Activated CD8-positive, alpha-beta memory T cell treated with anti-CD3 and anti-CD28 coated beads for 36 hours (primary cell): ENCODE measurements around the gene NHLRC4. TPM values are rescaled to one million over a fixed set of nuclear protein-coding genes. Genes with fewer than 3 reads are reported as not detected.

ENCODE experiments used
- CTCF ChIA-PET: fragments of 350-600 bp; sonication (Branson Sonifier 250); formaldehyde crosslinking; loops from one replicate; lab custom pipeline; 2021; ENCODE audit warnings: antibody characterized with exemption; lab: Charles Lee
- POLR2A ChIA-PET: fragments of 350-600 bp; sonication (Branson Sonifier 250); formaldehyde crosslinking; loops from one replicate; lab custom pipeline; 2021; ENCODE audit warnings: antibody characterized with exemption; lab: Charles Lee
- total RNA-seq, 2 experiments: library from RNA; stranded (reverse); gene quantifications; one replicate each; pipeline ENCODE4 v1.2.3, GENCODE V29; 2021

The NHLRC4 gene
- total RNA-seq: under 1 TPM; 0.25 to 0.27 TPM

- ChIA-PET POLR2A (interaction anchor here (0.6 to 1.5 kb wide), 3 partner anchors 18 to 344 kb away, joined by 3 to 9 read pairs (median 5); no protein-coding TSS in a partner anchor), CTCF (interaction anchor here (0.6 to 0.7 kb wide), 2 partner anchors 10 to 30 kb away, joined by 3 to 6 read pairs; no protein-coding TSS in a partner anchor)
Measured at GRCh38 chr16:566475-567372, at the start of gene NHLRC4. NHLRC4 (plus strand) TSS chr16:567005; CDS start chr16:568048, 1,043 bp downstream.

GRCh38 chr16:518858-519257 is 47.9 kb upstream of the NHLRC4 start:
- CTCF ChIA-PET: interaction anchor here (0.9 kb wide), 1 partner anchor 64 kb away, joined by 3 read pairs; no protein-coding TSS in a partner anchor
- POLR2A ChIA-PET: no interaction called here

- POLR2A ChIA-PET: no interaction called here
- CTCF ChIA-PET: interaction anchor here (0.9 kb wide), 1 partner anchor 64 kb away, joined by 3 read pairs; no protein-coding TSS in a partner anchor
Measured at GRCh38 chr16:519425-519824, 47.4 kb upstream of the NHLRC4 start.

DNA sequence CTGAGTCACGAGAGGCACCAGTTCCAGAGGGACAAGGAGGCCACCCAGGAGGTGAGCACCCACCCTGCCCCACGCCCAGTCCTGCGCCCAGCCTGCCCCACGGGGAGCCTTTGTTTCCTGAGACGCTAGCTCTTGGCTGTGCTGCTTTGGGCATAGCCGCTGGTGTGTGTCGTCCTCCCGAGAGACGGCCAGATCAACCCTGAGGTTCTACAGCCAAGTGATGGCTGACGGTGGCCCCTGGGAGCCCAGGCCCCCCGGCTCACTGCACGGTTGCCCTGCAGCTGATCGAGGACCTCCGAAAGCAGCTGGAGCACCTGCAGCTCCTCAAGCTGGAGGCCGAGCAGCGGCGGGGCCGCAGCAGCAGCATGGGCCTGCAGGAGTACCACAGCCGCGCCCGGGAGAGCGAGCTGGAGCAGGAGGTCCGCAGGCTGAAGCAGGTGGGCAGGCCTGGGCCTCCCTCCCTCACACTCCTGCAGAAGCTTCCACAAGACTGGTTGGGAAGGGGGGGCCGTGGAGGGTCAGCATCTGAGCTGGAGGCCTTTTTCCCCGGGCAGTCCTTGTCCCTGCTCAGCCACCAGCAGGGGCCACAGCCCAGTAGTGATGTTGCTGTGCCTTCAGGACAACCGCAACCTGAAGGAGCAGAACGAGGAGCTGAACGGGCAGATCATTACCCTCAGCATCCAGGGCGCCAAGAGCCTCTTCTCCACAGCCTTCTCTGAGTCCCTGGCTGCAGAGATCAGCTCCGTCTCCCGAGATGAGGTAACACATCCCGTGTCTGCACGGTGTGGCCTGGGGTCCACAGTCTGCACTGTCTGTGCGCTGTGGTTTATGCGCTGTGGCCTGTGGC is 46.7 kb upstream of the NHLRC4 start:
- CTCF ChIA-PET: interaction anchor here (0.9 kb wide), 1 partner anchor 65 kb away, joined by 3 read pairs; no protein-coding TSS in a partner anchor
- POLR2A ChIA-PET: no interaction called here

GRCh38 chr16:520847-521246 is 46.0 kb upstream of the NHLRC4 start:
- POLR2A ChIA-PET: no interaction called here
- CTCF ChIA-PET: no interaction called here

DNA sequence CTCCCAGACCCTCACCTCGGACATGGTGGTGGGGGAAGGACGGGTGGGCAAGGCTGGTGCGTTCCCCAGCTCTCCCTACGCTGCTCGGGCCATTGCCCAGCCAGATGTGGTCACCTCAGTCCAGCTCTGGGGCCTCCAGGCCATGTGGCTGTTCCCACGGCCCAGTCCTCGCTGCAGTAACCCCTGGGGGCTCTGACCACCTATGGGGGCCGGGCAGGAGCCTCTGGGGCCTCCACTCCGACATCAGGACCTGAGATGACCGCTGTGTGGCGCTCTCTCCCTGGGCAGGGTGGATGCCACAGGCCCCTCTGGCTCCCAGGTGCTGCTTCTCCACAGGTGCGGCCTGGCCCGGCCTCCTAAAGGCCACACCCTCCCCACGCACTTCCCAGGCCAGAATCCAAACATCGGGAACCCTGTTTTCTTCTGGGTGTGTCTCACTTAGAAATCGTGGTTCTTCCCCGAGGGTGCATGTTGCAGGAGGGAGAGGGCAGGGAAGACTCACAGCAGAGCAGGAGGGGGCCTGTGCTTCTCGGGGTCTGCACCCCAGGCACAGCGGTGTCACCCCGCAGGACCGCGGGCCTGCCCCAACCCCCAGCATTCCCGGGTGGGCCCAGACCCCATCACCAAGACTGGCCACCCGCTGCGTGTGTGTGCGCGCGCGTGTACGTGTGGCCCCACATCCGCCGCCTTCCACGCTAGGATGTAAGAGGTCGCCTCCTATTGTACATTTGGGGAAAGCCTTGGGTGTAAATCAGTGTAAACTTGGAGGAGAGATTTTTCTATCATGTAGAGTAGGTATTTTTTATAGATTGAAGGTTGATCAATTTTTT is 45.2 kb upstream of the NHLRC4 start:
- ChIA-PET POLR2A (no interaction called here), CTCF (no interaction called here)

GRCh38 chr16:522320-523096 is 44.3 kb upstream of the NHLRC4 start:
- CTCF ChIA-PET: no interaction called here
- POLR2A ChIA-PET: interaction anchor here (1.1 kb wide), 1 partner anchor 66 kb away, joined by 5 read pairs; no protein-coding TSS in a partner anchor

- CTCF ChIA-PET: no interaction called here
Measured at GRCh38 chr16:523097-523741, 43.6 kb upstream of the NHLRC4 start.

GRCh38 chr16:524274-525040 is 42.3 kb upstream of the NHLRC4 start:
- ChIA-PET CTCF (interaction anchor here (1.0 kb wide), 1 partner anchor 13 kb away, joined by 4 read pairs; no protein-coding TSS in a partner anchor), POLR2A (no interaction called here)

More at GRCh38 chr16:523097-523741, 43.6 kb upstream of the NHLRC4 start:
- POLR2A ChIA-PET: interaction anchor here (1.1 kb wide), 1 partner anchor 66 kb away, joined by 5 read pairs; no protein-coding TSS in a partner anchor

DNA sequence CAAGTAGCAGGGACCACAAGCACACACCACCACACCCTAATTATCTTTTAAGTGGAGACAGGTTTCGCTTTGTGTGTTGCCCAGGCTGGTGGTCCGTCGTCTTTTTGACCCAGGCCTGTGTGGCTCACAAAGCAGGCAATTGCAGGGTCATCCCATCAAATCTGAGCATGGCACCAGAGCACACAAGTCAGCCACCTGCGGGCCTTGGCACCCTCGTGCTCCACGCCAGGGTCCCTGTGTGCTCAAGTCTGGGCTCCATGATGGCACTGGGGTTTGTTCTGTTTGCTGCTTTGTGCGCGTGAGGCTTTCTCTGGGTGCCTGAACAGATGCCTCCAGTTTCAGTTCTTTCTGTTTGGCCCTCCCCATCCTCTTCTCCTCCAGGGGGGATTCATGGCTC is 41.7 kb upstream of the NHLRC4 start:
- ChIA-PET CTCF (interaction anchor here (1.0 to 1.3 kb wide), 4 partner anchors 13 to 133 kb away, joined by 3 to 4 read pairs (median 4); partner anchors contain the start of genes DECR2 and RAB11FIP3), POLR2A (interaction anchor here (1.2 kb wide), 1 partner anchor 124 kb away, joined by 3 read pairs; no protein-coding TSS in a partner anchor)

DNA sequence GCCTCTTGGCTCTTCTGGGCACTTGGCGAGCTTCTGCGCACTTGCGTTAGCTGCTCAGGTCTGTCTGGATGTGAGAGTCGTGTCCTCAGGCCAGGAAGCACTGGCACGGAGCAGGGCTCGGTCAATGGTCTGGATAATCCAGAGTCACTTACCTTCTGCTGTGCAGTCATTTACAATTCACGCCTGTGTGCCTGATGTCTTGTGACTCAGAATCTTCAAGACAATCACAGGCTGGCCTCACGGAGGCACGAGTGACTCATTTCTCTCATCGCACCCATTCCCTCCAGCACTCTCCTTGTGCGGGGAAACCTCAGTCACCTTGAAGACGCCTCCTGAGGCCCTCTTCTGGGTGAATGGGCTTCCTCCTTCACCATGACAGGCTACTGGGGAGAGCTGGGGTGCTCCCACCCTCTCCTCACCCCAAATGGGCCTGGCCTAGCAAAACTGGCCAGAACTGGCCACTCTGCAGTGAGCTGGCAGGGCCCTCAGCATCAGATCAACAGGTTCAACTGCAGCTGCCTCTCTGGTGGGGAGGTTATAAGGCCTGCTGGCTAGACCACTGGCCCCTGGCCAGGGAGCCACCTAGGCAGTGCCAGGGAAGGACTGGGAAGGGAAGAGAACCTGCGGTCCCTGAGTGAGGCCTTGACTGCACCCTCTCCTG is 41.2 kb upstream of the NHLRC4 start:
- POLR2A ChIA-PET: interaction anchor here (0.7 to 1.2 kb wide), 3 partner anchors 125 to 685 kb away, joined by 3 read pairs; no protein-coding TSS in a partner anchor
- CTCF ChIA-PET: interaction anchor here (1.0 to 1.3 kb wide), 4 partner anchors 14 to 134 kb away, joined by 3 to 4 read pairs (median 4); partner anchors contain the start of genes DECR2 and RAB11FIP3

GRCh38 chr16:526181-527014 is 40.4 kb upstream of the NHLRC4 start:
- ChIA-PET CTCF (interaction anchor here (0.9 to 1.7 kb wide), 6 partner anchors 42 to 135 kb away, joined by 3 to 4 read pairs (median 3); partner anchors contain the start of genes DECR2 and RAB11FIP3), POLR2A (interaction anchor here (0.5 to 1.2 kb wide), 7 partner anchors 25 to 684 kb away, joined by 3 to 5 read pairs (median 3); no protein-coding TSS in a partner anchor)

DNA sequence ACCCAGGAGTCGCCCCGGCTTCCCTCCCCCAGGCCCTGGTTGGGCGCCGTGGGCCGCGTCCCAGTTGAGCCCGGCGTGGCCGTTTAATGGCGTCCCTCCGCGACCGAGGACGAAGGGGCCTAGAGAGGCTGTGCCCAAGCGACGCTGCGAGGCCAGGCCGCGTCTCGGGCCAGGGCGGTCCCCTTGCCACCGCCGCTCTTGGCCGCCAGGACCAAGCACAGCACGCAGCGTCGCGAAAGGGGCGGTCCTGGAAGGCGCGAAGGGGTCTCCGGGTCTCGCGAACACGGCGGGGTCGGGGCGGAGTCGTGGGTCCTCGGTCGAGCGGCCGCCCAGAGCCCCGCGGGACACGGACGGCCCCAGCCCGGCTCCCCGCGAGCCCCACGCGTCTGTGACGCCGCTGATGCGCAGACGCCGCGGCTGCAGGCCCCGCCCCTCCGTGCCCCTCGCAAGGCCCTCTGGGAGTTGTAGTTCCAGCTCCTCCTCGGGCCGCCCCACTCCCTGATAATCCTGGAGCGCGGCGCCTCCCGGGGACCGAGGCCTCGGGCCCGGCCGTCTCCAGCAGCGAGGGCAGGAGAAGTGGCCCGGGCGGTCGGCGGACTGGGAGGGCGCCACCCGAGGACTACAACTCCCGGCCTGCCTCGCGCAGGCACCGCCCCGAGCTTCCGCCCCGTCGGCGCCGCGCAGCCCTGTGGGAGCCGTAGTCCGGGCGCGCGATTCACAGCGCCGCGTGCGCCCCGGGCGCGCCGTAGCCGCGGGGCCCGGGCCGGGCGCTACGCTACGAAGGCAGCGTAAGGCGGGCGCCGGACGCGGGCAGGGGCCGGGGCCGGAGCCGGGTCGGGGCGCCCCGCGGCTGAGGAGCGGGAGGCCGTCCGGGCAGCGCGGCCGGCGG is 39.5 kb upstream of the NHLRC4 start, which contains the start of gene CAPN15:
TSS of gene CAPN15 (plus strand) at position 698 of the 889 bp plus-strand sequence. CDS start 19,127 bp downstream, outside the sequence.
- CTCF ChIA-PET: interaction anchor here (0.9 to 1.7 kb wide), 3 partner anchors 41 to 102 kb away, joined by 3 to 4 read pairs (median 3); partner anchors contain the start of gene RAB11FIP3
- POLR2A ChIA-PET: interaction anchor here (0.5 to 1.2 kb wide), 6 partner anchors 25 to 145 kb away, joined by 3 to 5 read pairs (median 3); no protein-coding TSS in a partner anchor
